ACHN (cell line): Measurements from ENCODE around the gene CYP46A1.
A peak's percentile ranks its signal among the peaks of the same experiment; 100 is the strongest.

ENCODE experiments used
- DNase-seq: peaks from one replicate; pipeline ENCODE4 v3.0.0-alpha.2; 2015
- in situ Hi-C: cut with HindIII; loops from 2 replicates; pipeline ENCODE4 v1.10.0; 2017; ENCODE audit warnings: low sequenced_read_pairs, low pct_ligation_motif_present, low pct_unique_long_range_greater_than_20kb

CYP46A1 gene

GRCh38 chr14:99732436-99733210, 48.5 kb downstream of the CYP46A1 start:
- no peak for DNase-seq
- in situ Hi-C loops = no loop called here

GRCh38 chr14:99733211-99733539, 49.1 kb downstream of the CYP46A1 start:
- no peak for DNase-seq
- in situ Hi-C loops = no loop called here

GRCh38 chr14:99733540-99734405, 49.7 kb downstream of the CYP46A1 start:
- DNase-seq = no peak
- in situ Hi-C loops = no loop called here

GRCh38 chr14:99734406-99735051, 50.4 kb downstream of the CYP46A1 start:
- in situ Hi-C loops = no loop called here

GRCh38 chr14:99735189-99736135, 51.4 kb downstream of the CYP46A1 start:
- in situ Hi-C loops = no loop called here
- DNase-seq = no peak

More at GRCh38 chr14:99734406-99735051, 50.4 kb downstream of the CYP46A1 start:
- DNase-seq = no peak

- in situ Hi-C loops = no loop called here
- DNase-seq = no peak
These were observed 52.7 kb downstream of the CYP46A1 start for GRCh38 chr14:99736603-99737371.

GRCh38 chr14:99737451-99737951, 53.4 kb downstream of the CYP46A1 start:
- peak; percentile 70 for DNase-seq
- in situ Hi-C loops = no loop called here

GRCh38 chr14:99737956-99738667, 54.0 kb downstream of the CYP46A1 start:
- no peak for DNase-seq
- in situ Hi-C loops = no loop called here

GRCh38 chr14:99740411-99740810, 56.3 kb downstream of the CYP46A1 start:
- DNase-seq = no peak
- in situ Hi-C loops = no loop called here

GRCh38 chr14:99741227-99741976, 57.3 kb downstream of the CYP46A1 start:
- in situ Hi-C loops = no loop called here
- no peak for DNase-seq

- DNase-seq = no peak
- in situ Hi-C loops = no loop called here
These were observed 58.0 kb downstream of the CYP46A1 start for GRCh38 chr14:99742074-99742473.

GRCh38 chr14:99742509-99743487, 58.7 kb downstream of the CYP46A1 start:
- in situ Hi-C loops = no loop called here
- no peak for DNase-seq

- DNase-seq = no peak
These were observed 60.2 kb downstream of the CYP46A1 start for GRCh38 chr14:99744199-99744872.

GRCh38 chr14:99744873-99745224, 60.8 kb downstream of the CYP46A1 start:
- in situ Hi-C loops = no loop called here

More at GRCh38 chr14:99744199-99744872, 60.2 kb downstream of the CYP46A1 start:
- in situ Hi-C loops = no loop called here

More at GRCh38 chr14:99744873-99745224, 60.8 kb downstream of the CYP46A1 start:
- DNase-seq = no peak
